HG03575 (cell line): ENCODE results near the gene AMBRA1.
"Not testable (repeated sequence)": the region's sequence is repeated elsewhere in the genome, so short reads cannot be mapped to it uniquely, and the experiment has no call there.

Experiments
- ATAC-seq: cut with Tn5 transposase; IDR thresholded peaks from one replicate; pipeline ENCODE4 v1.9.1; 2021; ENCODE audit not compliant: unreplicated experiment, insufficient number of reproducible peaks, low FRiP score; ENCODE audit errors: extremely low read depth

The AMBRA1 gene

DNA sequence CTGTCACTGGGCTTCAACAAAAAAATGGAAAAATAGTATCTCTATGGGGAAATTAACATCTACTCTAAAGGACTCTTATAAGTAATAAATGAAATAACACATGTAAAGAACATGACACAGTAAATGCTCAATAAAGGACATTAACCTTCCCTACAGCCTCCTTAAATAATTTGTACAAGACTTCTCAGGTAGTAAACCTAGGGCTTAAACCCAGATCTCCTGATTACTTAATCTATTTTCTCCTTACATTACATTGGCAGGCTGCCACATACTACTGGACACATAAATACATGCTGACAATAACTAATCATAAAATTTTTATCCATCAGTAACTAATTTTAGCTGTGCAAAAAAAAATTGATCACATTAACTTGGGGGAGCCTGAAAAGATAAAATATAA is 4.9 kb downstream of the AMBRA1 start:
- no peak for ATAC-seq

- ATAC-seq = no peak
These were observed 5.7 kb downstream of the AMBRA1 start for GRCh38 chr11:46588131-46588530.

DNA sequence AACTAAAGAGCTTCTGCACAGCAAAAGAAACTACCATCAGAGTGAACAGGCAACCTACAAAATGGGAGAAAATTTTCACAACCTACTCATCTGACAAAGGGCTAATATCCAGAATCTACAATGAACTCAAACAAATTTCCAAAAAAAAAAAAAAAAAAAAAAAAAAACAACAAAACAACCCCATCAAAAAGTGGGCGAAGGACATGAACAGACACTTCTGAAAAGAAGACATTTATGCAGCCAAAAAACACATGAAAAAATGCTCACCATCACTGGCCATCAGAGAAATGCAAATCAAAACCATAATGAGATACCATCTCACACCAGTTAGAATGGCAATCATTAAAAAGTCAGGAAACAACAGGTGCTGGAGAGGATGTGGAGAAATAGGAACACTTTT is 10.3 kb downstream of the AMBRA1 start:
- ATAC-seq = not testable (repeated sequence)

GRCh38 chr11:46582588-46582987 is 11.2 kb downstream of the AMBRA1 start:
- no peak for ATAC-seq

GRCh38 chr11:46577058-46577457 is 16.8 kb downstream of the AMBRA1 start:
- ATAC-seq = no peak

DNA sequence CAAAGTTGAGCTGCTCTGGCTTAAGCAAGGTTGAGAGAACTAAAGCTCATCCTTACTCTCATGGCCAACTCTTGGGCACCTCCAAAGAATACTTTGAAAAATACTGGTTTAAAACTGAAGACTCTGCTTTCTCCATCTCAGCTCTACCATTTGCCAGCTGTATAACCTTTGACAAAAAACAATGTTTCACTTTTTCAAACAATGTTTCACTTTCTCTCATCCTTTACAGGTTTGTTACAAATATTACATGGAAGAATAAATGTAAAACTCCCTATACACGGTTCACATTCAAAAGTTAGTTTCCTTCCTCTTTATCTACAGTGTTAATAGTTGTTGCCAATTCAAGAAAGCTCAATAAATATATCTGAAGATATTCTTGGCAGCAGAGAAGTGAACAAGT is 19.2 kb downstream of the AMBRA1 start:
- no peak for ATAC-seq

- ATAC-seq = no peak
These were observed 22.9 kb downstream of the AMBRA1 start for GRCh38 chr11:46570790-46571398.

DNA sequence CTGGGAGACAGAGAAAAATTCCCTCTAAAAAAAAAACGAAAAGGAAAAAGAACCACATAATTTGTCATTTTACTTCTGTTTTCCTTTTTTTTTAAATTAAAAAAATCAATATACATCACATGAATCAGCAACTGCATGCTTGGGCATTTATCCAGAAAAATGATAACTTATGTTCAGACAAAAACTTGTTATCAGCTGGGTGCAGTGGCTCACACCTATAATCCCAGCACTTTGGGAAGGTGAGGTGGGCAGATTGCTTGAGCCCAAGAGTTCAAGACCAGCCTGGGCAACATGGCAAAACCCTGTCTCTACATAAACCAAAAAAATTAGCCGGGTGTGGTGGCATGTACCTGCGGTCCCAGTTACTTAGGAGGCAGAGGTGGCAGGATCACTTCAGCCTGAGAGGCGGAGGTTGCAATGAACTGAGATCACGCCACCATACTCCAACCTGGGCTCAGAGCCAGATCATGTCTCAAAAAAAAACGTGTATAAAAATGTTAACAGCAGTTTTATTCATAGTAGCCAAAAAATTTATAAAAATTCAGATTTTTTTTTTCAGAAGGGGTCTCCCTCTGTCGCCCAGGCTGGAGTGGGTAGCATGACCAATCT is 28.5 kb downstream of the AMBRA1 start:
- no peak for ATAC-seq

GRCh38 chr11:46564459-46564858 is 29.4 kb downstream of the AMBRA1 start:
- ATAC-seq = no peak

DNA sequence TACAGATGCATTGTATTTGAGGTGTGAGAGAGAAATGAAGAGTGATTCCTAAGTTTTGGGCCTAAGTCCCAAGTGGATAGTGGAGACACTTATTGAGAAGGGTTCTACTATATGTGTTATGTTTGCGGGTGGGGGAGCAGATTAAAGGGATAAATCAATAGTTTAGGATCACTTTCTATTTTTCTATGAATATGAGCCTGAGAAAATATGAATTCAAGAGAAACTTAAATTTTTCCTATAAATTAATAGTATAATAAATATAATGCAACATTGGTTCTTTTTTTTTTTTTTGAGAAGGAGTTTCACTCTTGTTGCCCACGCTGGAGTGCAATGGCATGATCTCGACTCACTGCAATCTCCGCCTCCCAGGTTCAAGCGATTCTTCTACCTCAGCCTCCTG is 31.3 kb downstream of the AMBRA1 start:
- ATAC-seq = no peak

GRCh38 chr11:46560300-46560991 is 33.4 kb downstream of the AMBRA1 start:
- no peak for ATAC-seq

DNA sequence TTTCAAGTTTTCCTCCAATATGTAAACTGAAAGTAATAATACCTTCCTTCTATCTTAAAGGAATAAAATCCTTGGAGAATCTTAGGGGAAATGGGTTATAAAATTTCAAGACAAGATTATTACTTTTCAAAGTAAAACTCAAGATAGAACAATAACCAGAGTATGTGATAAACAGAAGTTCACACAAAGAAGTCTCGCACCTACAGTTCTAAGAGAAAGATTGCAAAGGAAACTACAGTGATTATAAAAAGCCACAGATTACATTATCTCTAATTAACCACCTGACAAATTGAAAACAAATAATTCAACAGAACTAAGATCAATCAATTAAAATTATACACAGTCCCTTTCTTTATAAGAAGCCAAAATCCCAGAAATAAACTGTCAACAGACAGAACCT is 34.0 kb downstream of the AMBRA1 start:
- no peak for ATAC-seq

DNA sequence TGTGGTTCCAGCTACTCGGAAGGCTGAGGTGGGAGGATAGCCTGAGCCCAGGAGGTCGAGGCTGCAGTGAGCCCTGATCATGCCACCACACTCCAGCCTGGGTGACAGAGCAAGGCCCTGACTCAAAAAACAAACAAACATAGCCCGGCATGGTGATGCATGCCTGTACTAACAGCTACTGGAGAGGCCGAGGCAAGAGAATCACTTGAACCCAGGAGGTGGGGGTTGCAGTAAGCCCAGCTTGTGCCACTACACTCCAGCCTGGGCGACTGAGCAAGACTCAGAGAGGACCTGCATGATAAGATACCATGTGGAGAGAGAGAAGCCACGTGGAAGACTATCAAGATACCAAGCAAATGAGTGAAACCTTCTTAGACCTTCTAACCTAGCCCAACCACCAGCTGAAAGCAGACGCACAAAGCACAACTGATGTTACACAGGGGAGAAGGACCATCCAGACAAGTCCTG is 36.1 kb downstream of the AMBRA1 start:
- ATAC-seq = no peak

GRCh38 chr11:46555267-46556054 is 38.4 kb downstream of the AMBRA1 start:
- ATAC-seq = no peak

GRCh38 chr11:46554213-46555147 is 39.3 kb downstream of the AMBRA1 start:
- no peak for ATAC-seq

DNA sequence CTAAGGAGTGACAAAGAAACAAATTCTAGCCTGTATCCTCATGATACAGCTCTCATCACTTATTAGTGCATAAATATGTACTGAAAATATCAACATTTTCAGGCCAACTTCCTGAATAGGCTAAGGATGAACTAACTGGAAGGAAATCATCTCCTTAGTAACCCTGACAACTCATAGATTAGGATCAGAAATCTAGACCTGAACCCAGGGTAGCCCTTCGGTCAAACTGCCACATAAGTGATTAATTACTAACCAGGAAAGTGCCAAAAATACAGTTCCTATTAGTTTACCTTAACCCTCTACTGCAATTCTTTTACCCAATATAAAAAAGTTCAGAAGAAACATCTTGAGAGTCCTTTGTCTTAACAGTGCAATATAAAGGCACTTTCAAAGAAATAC is 40.0 kb downstream of the AMBRA1 start:
- no peak for ATAC-seq

- no peak for ATAC-seq
These were observed 42.6 kb downstream of the AMBRA1 start for GRCh38 chr11:46551261-46551660.

DNA sequence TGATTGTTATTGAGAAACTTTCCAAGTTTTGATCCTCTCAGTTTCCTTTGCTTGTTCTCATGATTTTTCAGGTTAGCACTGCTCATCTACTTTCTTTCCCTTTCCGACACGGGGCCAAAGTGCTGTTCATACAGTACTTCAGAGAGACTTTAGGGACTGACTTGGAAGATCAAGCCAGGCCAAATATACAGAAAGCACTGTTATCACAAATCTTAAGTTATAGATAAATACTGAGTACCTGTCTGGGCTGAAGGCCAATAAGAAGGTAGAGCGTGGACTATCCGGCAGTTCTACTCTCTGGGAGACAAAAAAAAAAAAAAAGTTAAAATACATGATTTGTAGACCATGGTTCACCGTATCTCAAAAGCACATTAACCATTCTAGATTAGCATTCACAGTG is 46.2 kb downstream of the AMBRA1 start:
- no peak for ATAC-seq

DNA sequence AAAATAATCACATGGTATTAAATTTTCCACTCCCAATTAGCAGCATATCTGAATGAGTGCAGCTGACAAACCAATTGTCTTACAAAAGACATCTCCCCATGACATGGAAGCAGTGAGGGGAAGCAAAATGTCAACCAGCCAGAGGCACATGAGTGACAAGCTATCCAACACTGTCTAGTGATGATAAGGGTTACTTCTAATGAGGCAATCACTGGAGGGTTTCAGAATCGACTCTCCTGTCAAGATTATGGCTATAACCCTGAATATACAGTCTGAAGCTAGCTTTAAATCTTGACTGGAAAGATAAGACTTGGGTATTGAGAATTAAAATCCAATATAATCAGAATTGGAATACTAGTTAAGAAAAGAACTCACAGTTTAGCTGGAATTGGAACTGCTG is 50.3 kb downstream of the AMBRA1 start:
- no peak for ATAC-seq
